ENCODE data around the gene FBXW7.
"Not testable (repeated sequence)": the region's sequence is repeated elsewhere in the genome, so short reads cannot be mapped to it uniquely, and the experiment has no call there.

Gene FBXW7

GRCh38 chr4:152545088-152545487 lies 9.2 kb upstream of the FBXW7 start:
- in situ Hi-C loops (cut with MboI; ENCODE audit: low sequenced_read_pairs) = no loop called here

GRCh38 chr4:152544533-152544932 lies 8.6 kb upstream of the FBXW7 start:
- in situ Hi-C loops (cut with MboI; ENCODE audit: low sequenced_read_pairs) = not testable (repeated sequence)

DNA sequence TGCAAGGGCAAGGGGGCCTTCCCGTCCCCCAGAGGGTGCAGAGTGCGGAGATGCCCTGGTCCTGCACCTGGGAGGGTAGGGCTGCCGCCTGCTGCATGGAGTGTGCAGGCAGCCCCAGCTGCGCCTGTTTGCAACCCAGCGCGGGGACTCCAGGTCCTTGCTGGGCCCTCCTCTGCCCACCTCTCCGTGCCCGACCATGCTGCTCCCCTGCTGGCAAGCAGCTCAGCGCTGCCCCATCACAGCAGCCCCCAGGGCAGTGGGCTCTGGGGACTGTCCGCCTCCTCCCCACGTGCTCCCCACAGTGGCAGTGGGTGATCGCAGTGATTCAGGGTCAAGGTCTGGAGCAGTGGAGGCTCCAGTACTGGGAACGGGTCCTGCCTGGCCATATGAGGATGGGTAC lies 5.0 kb upstream of the FBXW7 start:
- in situ Hi-C loops (cut with MboI; ENCODE audit: low sequenced_read_pairs) = no loop called here

- in situ Hi-C loops (cut with MboI; ENCODE audit: low sequenced_read_pairs) = no loop called here
These were observed 4.4 kb upstream of the FBXW7 start for GRCh38 chr4:152540293-152540674.

GRCh38 chr4:152539556-152540292 lies 3.8 kb upstream of the FBXW7 start:
- in situ Hi-C loops (cut with MboI; ENCODE audit: low sequenced_read_pairs) = no loop called here

DNA sequence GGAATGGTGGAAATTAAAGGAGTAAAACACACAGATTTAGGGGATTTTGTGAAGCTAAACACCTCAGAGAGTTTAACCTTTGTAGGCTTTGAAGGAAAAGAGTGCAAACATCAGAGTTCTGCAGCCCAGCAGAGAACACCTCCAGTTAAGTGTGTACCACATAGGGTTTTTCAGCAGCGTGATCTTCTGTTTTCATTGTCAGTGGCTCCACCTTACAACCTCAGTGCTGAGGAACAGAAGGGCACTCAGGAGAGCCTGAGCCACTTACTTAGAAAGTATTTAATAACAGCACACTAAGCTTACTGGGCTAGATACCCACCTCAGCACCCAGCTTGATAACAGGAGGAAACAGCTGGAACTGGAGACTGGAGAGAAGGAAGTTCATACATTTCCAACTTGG lies 2.0 kb upstream of the FBXW7 start:
- in situ Hi-C loops (cut with MboI; ENCODE audit: low sequenced_read_pairs) = no loop called here

DNA sequence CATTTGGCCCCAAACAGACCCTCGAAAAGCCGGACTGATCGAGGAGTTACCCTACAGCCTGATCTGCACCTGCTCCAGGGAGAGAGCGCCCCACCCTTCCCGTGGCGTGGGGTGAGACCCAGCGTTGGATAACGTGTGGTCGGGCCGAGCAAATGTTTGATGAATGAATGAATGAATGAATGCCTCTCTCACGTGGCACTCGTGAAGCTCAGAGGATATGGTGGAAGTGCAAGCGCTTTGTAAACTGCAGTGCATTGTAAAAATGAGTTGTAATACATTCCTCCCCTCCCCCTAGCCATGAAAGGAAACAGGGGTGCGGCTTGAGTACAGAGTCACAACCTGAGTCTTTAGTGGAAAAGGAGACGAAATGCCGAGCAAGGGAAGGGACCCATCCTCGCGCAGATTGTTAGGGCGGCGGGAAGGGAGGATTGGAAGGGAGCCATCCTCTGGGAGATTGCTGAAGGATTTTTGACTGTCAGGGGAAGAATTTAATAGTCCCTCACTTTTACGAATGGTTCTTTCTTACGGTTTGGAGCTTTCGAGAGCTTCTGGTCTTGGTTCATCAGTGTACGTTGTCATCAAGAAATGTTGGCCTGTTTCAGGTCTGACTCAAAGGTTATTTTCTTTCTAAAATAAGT lies 772 bp upstream of the FBXW7 start:
- in situ Hi-C loops (cut with MboI; ENCODE audit: low sequenced_read_pairs) = no loop called here

DNA sequence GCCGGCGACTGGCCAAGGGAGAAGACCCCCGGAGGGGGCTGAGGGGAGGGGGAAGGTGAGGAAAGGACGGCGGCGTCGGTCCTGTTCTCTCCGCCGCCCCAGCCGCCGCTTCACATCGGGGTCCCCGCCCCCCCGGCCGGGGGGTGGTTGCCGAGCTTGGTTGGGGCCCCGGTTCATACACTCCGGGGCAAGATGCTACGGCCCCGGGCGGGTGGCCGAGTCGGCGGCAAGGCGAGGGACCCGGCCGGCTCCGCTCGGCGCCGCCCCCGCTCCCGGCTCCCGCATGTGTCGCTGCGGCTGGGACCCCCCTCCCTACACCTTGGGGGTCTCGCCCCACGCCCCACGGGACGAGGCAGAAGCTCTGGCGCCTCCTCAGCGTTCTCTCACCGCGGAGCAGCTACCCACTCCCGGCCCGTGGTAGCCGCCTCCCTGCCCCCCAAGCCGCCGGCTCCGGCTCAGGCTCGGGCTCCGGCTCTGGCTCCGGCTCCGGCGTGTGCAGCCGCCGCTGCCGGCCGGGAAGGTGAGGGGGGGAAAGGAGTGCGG lies 461 bp downstream of the FBXW7 start:
- in situ Hi-C loops (cut with MboI; ENCODE audit: low sequenced_read_pairs) = no loop called here

DNA sequence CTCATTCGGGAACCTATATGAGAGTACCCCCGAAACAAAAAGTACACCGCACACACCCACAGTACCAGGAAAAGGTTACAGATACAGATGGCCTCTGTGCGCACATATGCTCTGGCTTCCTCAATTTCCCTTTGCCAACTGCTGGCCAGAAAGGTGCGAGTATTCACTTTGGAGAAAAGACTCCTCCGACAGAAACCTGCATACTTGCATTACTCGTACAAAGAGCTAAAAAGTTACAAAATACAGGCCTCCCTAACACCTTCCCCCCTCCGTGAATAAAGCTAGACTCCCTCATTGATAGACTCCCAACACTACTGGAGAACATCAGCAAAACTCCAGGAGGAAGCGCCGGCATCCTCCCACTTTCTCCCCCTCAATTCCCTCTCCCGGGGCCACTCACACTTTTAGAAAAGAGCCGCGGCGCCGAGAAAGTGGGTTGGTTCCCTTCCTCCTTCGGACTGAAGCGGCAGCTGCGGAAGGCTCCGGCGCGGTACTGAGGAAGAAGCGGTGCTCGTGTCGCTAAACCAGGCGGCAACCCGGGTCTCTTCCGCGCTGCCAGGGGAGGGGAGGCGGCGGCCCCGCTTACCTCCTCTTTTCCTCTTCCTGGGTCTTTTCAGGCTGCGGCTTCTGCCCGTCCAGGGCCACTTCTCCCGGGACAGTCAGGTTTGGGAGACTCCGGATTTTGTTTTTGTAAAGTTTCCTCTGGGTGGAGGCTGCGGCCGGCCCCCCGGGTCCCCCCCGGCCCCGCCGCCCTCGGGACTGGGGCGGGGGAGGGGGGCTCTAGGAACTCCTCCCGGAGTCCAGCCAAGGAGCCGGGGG lies 1.1 kb downstream of the FBXW7 start:
- in situ Hi-C loops (cut with MboI; ENCODE audit: low sequenced_read_pairs) = no loop called here

DNA sequence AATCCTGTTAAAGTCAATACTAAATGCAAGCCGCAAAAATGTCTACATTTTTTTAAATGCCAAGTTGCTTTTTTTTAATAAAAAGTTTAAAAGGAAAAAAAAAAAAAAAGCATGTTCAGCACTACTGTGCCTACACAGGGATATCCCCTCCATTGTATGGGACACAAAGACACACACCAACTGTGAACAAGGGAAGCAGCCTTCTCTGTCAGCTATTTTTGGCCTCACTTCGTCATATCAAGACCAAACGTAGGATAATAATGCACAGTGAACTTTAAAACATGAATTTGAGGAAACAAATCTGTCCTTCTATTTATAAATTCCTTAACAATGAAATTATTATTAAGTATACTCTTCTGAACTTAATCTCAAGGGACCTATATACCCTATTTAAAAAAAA lies 4.4 kb downstream of the FBXW7 start:
- in situ Hi-C loops (cut with MboI; ENCODE audit: low sequenced_read_pairs) = no loop called here

DNA sequence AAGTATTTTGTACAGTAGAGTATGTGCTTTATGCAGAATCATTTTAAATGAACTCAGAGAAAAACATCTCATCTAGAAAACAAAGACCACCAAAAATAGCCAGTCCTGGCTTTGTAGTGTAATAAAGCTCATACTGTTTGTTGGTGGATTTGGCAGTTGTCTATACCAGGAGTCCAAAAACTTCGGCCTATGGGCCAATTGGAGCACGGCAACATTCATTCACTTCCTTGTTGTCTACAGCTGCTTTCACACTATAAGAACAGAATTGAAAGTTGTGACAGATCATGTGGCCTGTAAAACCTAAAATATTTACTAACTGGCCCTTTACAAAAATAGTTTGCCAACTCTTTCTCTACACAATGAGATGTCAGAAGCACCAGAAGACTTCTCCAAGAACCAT lies 5.3 kb downstream of the FBXW7 start:
- in situ Hi-C loops (cut with MboI; ENCODE audit: low sequenced_read_pairs) = no loop called here

GRCh38 chr4:152529880-152530279 lies 6.0 kb downstream of the FBXW7 start:
- in situ Hi-C loops (cut with MboI; ENCODE audit: low sequenced_read_pairs) = no loop called here

DNA sequence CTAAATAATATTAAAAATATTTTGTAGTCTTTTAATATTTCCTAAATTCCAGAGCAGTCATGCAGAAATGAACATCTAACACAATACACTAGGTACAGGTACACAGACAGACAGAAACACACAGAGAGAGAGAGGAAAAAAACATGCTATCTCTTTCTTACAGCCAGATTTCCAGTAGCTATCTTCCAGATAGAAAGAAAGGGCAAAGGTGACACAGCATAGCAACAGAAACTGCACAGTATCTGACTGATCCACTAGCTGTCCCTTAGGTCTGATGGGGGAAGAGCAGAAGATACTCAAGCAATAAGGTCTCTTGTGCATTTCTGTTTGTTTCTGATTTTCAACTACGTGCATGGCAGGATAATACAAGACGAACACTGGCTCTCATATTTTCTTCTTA lies 7.8 kb downstream of the FBXW7 start:
- in situ Hi-C loops (cut with MboI; ENCODE audit: low sequenced_read_pairs) = no loop called here

GRCh38 chr4:152525878-152526277 lies 10.0 kb downstream of the FBXW7 start:
- in situ Hi-C loops (cut with MboI; ENCODE audit: low sequenced_read_pairs) = no loop called here

DNA sequence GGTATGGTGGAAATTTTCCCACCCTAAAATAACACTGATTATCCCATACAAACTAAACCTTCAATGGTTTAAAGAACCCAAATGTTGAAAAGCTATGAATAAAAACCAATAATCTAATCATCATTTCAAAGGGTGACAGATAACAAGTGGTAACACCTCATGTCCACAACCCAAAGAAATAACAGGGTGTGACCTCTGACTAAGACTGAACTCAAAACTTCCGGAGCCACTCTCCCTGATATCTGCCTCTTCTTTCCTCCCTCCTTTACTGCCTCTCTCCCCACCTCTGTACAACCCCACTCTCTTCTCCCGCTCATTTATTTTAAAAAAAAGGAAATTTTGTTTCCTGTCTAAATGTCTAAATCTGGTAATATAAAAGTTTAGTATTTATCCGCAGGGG lies 11.5 kb downstream of the FBXW7 start:
- in situ Hi-C loops (cut with MboI; ENCODE audit: low sequenced_read_pairs) = no loop called here

GRCh38 chr4:152523731-152524130 lies 12.2 kb downstream of the FBXW7 start:
- in situ Hi-C loops (cut with MboI; ENCODE audit: low sequenced_read_pairs) = no loop called here

GRCh38 chr4:152522754-152523153 lies 13.1 kb downstream of the FBXW7 start:
- in situ Hi-C loops (cut with MboI; ENCODE audit: low sequenced_read_pairs) = no loop called here

DNA sequence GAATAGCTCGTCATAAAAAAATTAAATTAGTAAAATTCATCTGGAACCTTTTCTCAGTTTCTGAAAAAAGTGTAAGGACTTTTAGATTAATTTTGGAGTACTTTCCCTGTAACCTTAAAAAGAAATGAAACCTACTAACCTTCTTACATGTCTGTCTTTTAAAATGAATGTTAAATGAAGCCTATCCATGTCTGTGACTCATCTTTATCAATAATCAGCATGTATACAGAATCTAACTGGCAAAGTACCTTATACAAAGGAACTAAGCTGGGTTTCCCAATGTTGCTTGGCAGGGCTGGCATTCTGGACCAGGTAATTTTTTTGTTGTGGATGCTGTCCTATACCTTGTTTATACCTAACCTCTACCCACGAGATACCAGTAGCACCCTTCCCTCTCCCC lies 13.6 kb downstream of the FBXW7 start:
- in situ Hi-C loops (cut with MboI; ENCODE audit: low sequenced_read_pairs) = no loop called here

- in situ Hi-C loops (cut with MboI; ENCODE audit: low sequenced_read_pairs) = no loop called here
These were observed 19.7 kb downstream of the FBXW7 start for GRCh38 chr4:152516156-152516555.

GRCh38 chr4:152515678-152516077 lies 20.2 kb downstream of the FBXW7 start:
- in situ Hi-C loops (cut with MboI; ENCODE audit: low sequenced_read_pairs) = no loop called here

- in situ Hi-C loops (cut with MboI; ENCODE audit: low sequenced_read_pairs) = no loop called here
These were observed 21.5 kb downstream of the FBXW7 start for GRCh38 chr4:152514356-152514755.

DNA sequence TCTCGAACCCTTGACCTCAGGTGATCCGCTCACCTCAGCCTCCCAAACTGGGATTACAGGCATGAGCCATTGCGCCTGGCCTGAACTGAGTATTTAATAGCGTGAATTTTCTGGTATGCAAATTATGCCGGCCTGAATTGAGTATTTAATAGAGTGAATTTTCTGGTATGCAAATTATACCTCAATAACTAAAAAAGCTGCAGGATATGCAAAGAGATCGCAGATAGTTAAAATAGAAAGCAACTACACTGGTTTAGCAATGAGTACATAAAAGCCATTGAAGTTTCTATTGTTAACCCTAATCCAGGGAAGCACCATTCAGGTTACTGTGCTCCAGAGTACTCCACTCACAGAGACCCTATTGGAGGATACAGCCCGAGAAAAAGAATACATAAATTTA lies 22.8 kb downstream of the FBXW7 start:
- in situ Hi-C loops (cut with MboI; ENCODE audit: low sequenced_read_pairs) = no loop called here

Measured in HL-60/S4 (cell line).